Fibroblast of lung (primary cell): Measurements from ENCODE around the gene UBXN6. TPM values are rescaled to one million over a fixed set of nuclear protein-coding genes. Genes with fewer than 3 reads are reported as not detected.

Experiments used
- DNase-seq, 2 donors: peaks; one replicate each; pipeline versions ENCODE4 v3.0.0 to v3.0.0-alpha.2; 2010; ENCODE audit warnings: low read depth in 2 of 2
- H2AFZ ChIP-seq: 2 replicates; pipeline ENCODE4 v1.5.1; 2012; ENCODE audit warnings: low read length, control low read depth, inconsistent platforms
- H3K27ac ChIP-seq: 2 replicates; pipeline ENCODE4 v1.5.1; 2011; ENCODE audit warnings: low read length, control low read depth; ENCODE audit not compliant: insufficient read depth
- H3K27me3 ChIP-seq: 2 replicates; pipeline ENCODE4 v1.5.1; 2011; ENCODE audit warnings: mild to moderate bottlenecking, low read length; ENCODE audit not compliant: control insufficient read depth, insufficient read depth
- H3K36me3 ChIP-seq: 2 replicates; pipeline ENCODE4 v1.5.1; 2011; ENCODE audit warnings: low read length; ENCODE audit not compliant: control insufficient read depth, insufficient read depth
- H3K4me1 ChIP-seq: 2 replicates; pipeline ENCODE4 v1.5.1; 2011; ENCODE audit warnings: low read length; ENCODE audit not compliant: control insufficient read depth, insufficient read depth; ENCODE audit errors: extremely low read depth
- H3K4me2 ChIP-seq: 2 replicates; pipeline ENCODE4 v1.5.1; 2011; ENCODE audit warnings: low read length, control low read depth; ENCODE audit not compliant: insufficient read depth; ENCODE audit errors: extremely low read depth
- H3K4me3 ChIP-seq, 4 experiments: fragments of 200-600 bp in 1 of 4; sonication (generic) in 1 of 4; replicated peaks in 1 of 4; 2 replicates each; pipeline ENCODE4 v1.5.1; 2011 to 2016; ENCODE audit warnings: low read length in 4 of 4, low read depth in 3 of 4, mild to moderate bottlenecking in 3 of 4, control low read depth in 2 of 4, inconsistent platforms in 1 of 4, mixed read lengths in 1 of 4; ENCODE audit not compliant: insufficient read depth in 1 of 4; ENCODE audit errors: control extremely low read depth in 1 of 4
- H3K79me2 ChIP-seq: 2 replicates; pipeline ENCODE4 v1.5.1; 2012; ENCODE audit warnings: mild to moderate bottlenecking, low read length, inconsistent platforms; ENCODE audit not compliant: control insufficient read depth, insufficient read depth
- H3K9ac ChIP-seq: 2 replicates; pipeline ENCODE4 v1.5.1; 2011; ENCODE audit warnings: mild to moderate bottlenecking, low read length, control low read depth; ENCODE audit not compliant: insufficient read depth
- H3K9me3 ChIP-seq: 2 replicates; pipeline ENCODE4 v1.5.1; 2012; ENCODE audit warnings: low read depth, low read length; ENCODE audit not compliant: control insufficient read depth, insufficient read depth
- H4K20me1 ChIP-seq: 2 replicates; pipeline ENCODE4 v1.5.1; 2011; ENCODE audit warnings: low read length; ENCODE audit not compliant: control insufficient read depth, insufficient read depth; ENCODE audit errors: extremely low read depth
- CTCF ChIP-seq, 2 donors: IDR thresholded peaks in 1 of 2; conservative IDR thresholded peaks in 1 of 2; 1 replicate in 1 of 2; 2 replicates in 1 of 2; pipeline ENCODE4 v1.5.1; 2011 to 2012; ENCODE audit warnings: low read length in 2 of 2, control low read depth in 1 of 2, inconsistent platforms in 1 of 2, low read depth in 1 of 2, mild to moderate bottlenecking in 1 of 2
- EZH2 ChIP-seq: IDR thresholded peaks from 2 replicates; pipeline ENCODE4 v1.5.1; 2012; ENCODE audit warnings: low read length, control low read depth, mild to moderate bottlenecking; ENCODE audit errors: missing control alignments
- polyA plus RNA-seq, 2 donors: library from polyadenylated mRNA; depleted of rRNA in 1 of 2; stranded (reverse) in 1 of 2; unstranded in 1 of 2; fragments of >200 nt; gene quantifications; 2 replicates each; pipeline ENCODE4 v1.2.1, GENCODE V29; 2011 to 2012; ENCODE audit warnings: missing spikeins in 1 of 2
- total RNA-seq: library from RNA; depleted of rRNA; stranded (reverse); fragments of >200 nt; gene quantifications from 2 replicates; pipeline ENCODE4 v1.2.1, GENCODE V29; 2014

Gene UBXN6
- total and polyA plus RNA-seq, 2 donors (not counting 1 experiment from before 2014, with no cell fraction given), result 49.1 to 114 TPM

GRCh38 chr19:4425537-4425936 lies 32.1 kb downstream of the UBXN6 start:
- H2AFZ ChIP-seq, result no peak overlapping the region
- peak overlapping the region; percentile 22 for H3K27ac ChIP-seq
- H3K4me1 ChIP-seq, result peaks cover 2% of the 10 kb centered on the region
- H4K20me1 ChIP-seq, result no peaks in the 10 kb centered on the region
- TF ChIP-seq EZH2 (no peak), CTCF (conservative IDR thresholded peaks at IDR 0.05 in 1 of 2, IDR thresholded peaks at IDR 0.05 in 1 of 2; ENCODE audit: low read depth in 1 of 2, low read length in 2 of 2) (no peak)
- H3K79me2 ChIP-seq, result no peaks in the 10 kb centered on the region
- no peaks in the 10 kb centered on the region for H3K27me3 ChIP-seq
- H3K4me3 ChIP-seq, result no peak overlapping the region
- no peaks in the 10 kb centered on the region for H3K9me3 ChIP-seq
- peak; percentile 77 to 83 for DNase-seq
- no peak overlapping the region for H3K4me2 ChIP-seq
- H3K36me3 ChIP-seq, result peaks cover 10% of the 10 kb centered on the region
- no peak overlapping the region for H3K9ac ChIP-seq

- Histone ChIP-seq H3K27ac (no peak overlapping the region), H2AFZ (no peak overlapping the region)
Measured at GRCh38 chr19:4423416-4424126, 34.0 kb downstream of the UBXN6 start.

GRCh38 chr19:4416268-4416667 lies 41.3 kb downstream of the UBXN6 start:
- Histone ChIP-seq H4K20me1 (no peaks in the 10 kb centered on the region), H3K27ac (no peak overlapping the region), H3K79me2 (peaks cover 10% of the 10 kb centered on the region), H3K4me1 (peaks cover 8% of the 10 kb centered on the region), H3K27me3 (no peaks in the 10 kb centered on the region), H3K9ac (no peak overlapping the region), H3K4me3 (no peak overlapping the region), H3K4me2 (no peak overlapping the region), H3K36me3 (peaks cover 5% of the 10 kb centered on the region), H2AFZ (no peak overlapping the region), H3K9me3 (no peaks in the 10 kb centered on the region)
- no peak for DNase-seq
- no peak for TF ChIP-seq EZH2
- no peak for TF ChIP-seq CTCF (conservative IDR thresholded peaks at IDR 0.05 in 1 of 2, IDR thresholded peaks at IDR 0.05 in 1 of 2; ENCODE audit: low read depth in 1 of 2, low read length in 2 of 2)

More at GRCh38 chr19:4423416-4424126, 34.0 kb downstream of the UBXN6 start:
- H3K9me3 ChIP-seq, result no peaks in the 10 kb centered on the region
- H3K9ac ChIP-seq, result no peak overlapping the region
- no peak overlapping the region for H3K4me2 ChIP-seq
- H3K36me3 ChIP-seq, result peaks cover 6% of the 10 kb centered on the region
- no peaks in the 10 kb centered on the region for H3K27me3 ChIP-seq
- no peaks in the 10 kb centered on the region for H4K20me1 ChIP-seq
- H3K4me3 ChIP-seq, result no peak overlapping the region
- no peaks in the 10 kb centered on the region for H3K4me1 ChIP-seq
- DNase-seq, result no peak
- no peaks in the 10 kb centered on the region for H3K79me2 ChIP-seq
- TF ChIP-seq EZH2 (no peak), CTCF (conservative IDR thresholded peaks at IDR 0.05 in 1 of 2, IDR thresholded peaks at IDR 0.05 in 1 of 2; ENCODE audit: low read depth in 1 of 2, low read length in 2 of 2) (no peak)
